IPS-18c (cell line): Measurements from ENCODE around the gene AIF1.
A peak's percentile ranks its signal among the peaks of the same experiment; 100 is the strongest.

Experiments used
- H3K4me3 ChIP-seq: 2 replicates; pipeline ENCODE4 v1.7.0; 2013; ENCODE audit warnings: low read depth, mild to moderate bottlenecking, low read length, moderate library complexity; ENCODE audit not compliant: insufficient read depth
- H3K9me3 ChIP-seq: one replicate; pipeline ENCODE4 v1.6.1; 2013; ENCODE audit warnings: mild to moderate bottlenecking, low read length, moderate library complexity; ENCODE audit not compliant: control insufficient read depth, insufficient read depth

AIF1 gene

GRCh38 chr6:31631681-31632278 is 16.7 kb downstream of the AIF1 start:
- H3K4me3 ChIP-seq = no peak overlapping the region
- peaks cover 2% of the 10 kb centered on the region for H3K9me3 ChIP-seq

- H3K9me3 ChIP-seq = peaks cover 2% of the 10 kb centered on the region
- no peak overlapping the region for H3K4me3 ChIP-seq
Observed at GRCh38 chr6:31632279-31632946, 17.4 kb downstream of the AIF1 start.

- peaks cover 2% of the 10 kb centered on the region for H3K9me3 ChIP-seq
- no peak overlapping the region for H3K4me3 ChIP-seq
Observed at GRCh38 chr6:31633447-31633846, 18.4 kb downstream of the AIF1 start.

- Histone ChIP-seq H3K4me3 (no peak overlapping the region), H3K9me3 (no peaks in the 10 kb centered on the region)
Observed at GRCh38 chr6:31634131-31634530, 19.1 kb downstream of the AIF1 start.

- Histone ChIP-seq H3K4me3 (no peak overlapping the region), H3K9me3 (no peaks in the 10 kb centered on the region)
Observed at GRCh38 chr6:31634969-31635575, 20.0 kb downstream of the AIF1 start.

GRCh38 chr6:31636698-31637596 is 21.9 kb downstream of the AIF1 start:
- H3K9me3 ChIP-seq = no peaks in the 10 kb centered on the region
- H3K4me3 ChIP-seq = no peak overlapping the region

GRCh38 chr6:31639043-31639442 is 24.0 kb downstream of the AIF1 start:
- no peak overlapping the region for H3K4me3 ChIP-seq
- no peaks in the 10 kb centered on the region for H3K9me3 ChIP-seq

GRCh38 chr6:31639449-31639861 is 24.4 kb downstream of the AIF1 start:
- no peaks in the 10 kb centered on the region for H3K9me3 ChIP-seq
- H3K4me3 ChIP-seq = no peak overlapping the region

GRCh38 chr6:31640612-31641011 is 25.6 kb downstream of the AIF1 start:
- no peak overlapping the region for H3K4me3 ChIP-seq
- no peaks in the 10 kb centered on the region for H3K9me3 ChIP-seq

GRCh38 chr6:31641370-31641769 is 26.3 kb downstream of the AIF1 start:
- Histone ChIP-seq H3K4me3 (no peak overlapping the region), H3K9me3 (no peaks in the 10 kb centered on the region)

GRCh38 chr6:31642798-31643570 is 27.9 kb downstream of the AIF1 start:
- H3K9me3 ChIP-seq = no peaks in the 10 kb centered on the region
- no peak overlapping the region for H3K4me3 ChIP-seq

- Histone ChIP-seq H3K9me3 (no peaks in the 10 kb centered on the region), H3K4me3 (no peak overlapping the region)
Observed at GRCh38 chr6:31643818-31644454, 28.9 kb downstream of the AIF1 start.

- H3K9me3 ChIP-seq = no peaks in the 10 kb centered on the region
- H3K4me3 ChIP-seq = no peak overlapping the region
Observed at GRCh38 chr6:31645325-31645724, 30.3 kb downstream of the AIF1 start.

GRCh38 chr6:31651602-31652191 is 36.7 kb downstream of the AIF1 start:
- H3K9me3 ChIP-seq = no peaks in the 10 kb centered on the region
- peak overlapping the region; percentile 86 for H3K4me3 ChIP-seq

- no peaks in the 10 kb centered on the region for H3K9me3 ChIP-seq
- H3K4me3 ChIP-seq = peak overlapping the region; percentile 86
Observed at GRCh38 chr6:31652925-31653724, 38.1 kb downstream of the AIF1 start.
